ENCODE results near the gene RBM41.
"Not testable (repeated sequence)": the region's sequence is repeated elsewhere in the genome, so short reads cannot be mapped to it uniquely, and the experiment has no call there.

The RBM41 gene

GRCh38 chrX:107118322-107119147 lies at the start of gene RBM41:
RBM41 (minus strand) TSS chrX:107118822; CDS start chrX:107118773, 49 bp downstream.
- in situ Hi-C loops (cut with HindIII; ENCODE audit: low sequenced_read_pairs), result no loop called here

- in situ Hi-C loops (cut with HindIII; ENCODE audit: low sequenced_read_pairs), result no loop called here
These were observed 49.6 kb upstream of the RBM41 start for GRCh38 chrX:107168257-107168656.

GRCh38 chrX:107167163-107167921 lies 48.7 kb upstream of the RBM41 start:
- in situ Hi-C loops (cut with HindIII; ENCODE audit: low sequenced_read_pairs), result no loop called here

- in situ Hi-C loops (cut with HindIII; ENCODE audit: low sequenced_read_pairs), result not testable (repeated sequence)
These were observed 39.0 kb upstream of the RBM41 start for GRCh38 chrX:107157618-107158017.

- in situ Hi-C loops (cut with HindIII; ENCODE audit: low sequenced_read_pairs), result not testable (repeated sequence)
These were observed 37.2 kb upstream of the RBM41 start for GRCh38 chrX:107155621-107156430.

GRCh38 chrX:107154787-107155620 lies 36.4 kb upstream of the RBM41 start:
- in situ Hi-C loops (cut with HindIII; ENCODE audit: low sequenced_read_pairs), result no loop called here

- in situ Hi-C loops (cut with HindIII; ENCODE audit: low sequenced_read_pairs), result no loop called here
These were observed 34.4 kb upstream of the RBM41 start for GRCh38 chrX:107153005-107153404.

GRCh38 chrX:107146670-107147069 lies 28.0 kb upstream of the RBM41 start:
- in situ Hi-C loops (cut with HindIII; ENCODE audit: low sequenced_read_pairs), result no loop called here

- in situ Hi-C loops (cut with HindIII; ENCODE audit: low sequenced_read_pairs), result no loop called here
These were observed 17.3 kb upstream of the RBM41 start for GRCh38 chrX:107135965-107136307.

- in situ Hi-C loops (cut with HindIII; ENCODE audit: low sequenced_read_pairs), result no loop called here
These were observed 16.7 kb upstream of the RBM41 start for GRCh38 chrX:107135049-107135964.

- in situ Hi-C loops (cut with HindIII; ENCODE audit: low sequenced_read_pairs), result no loop called here
These were observed 5.1 kb upstream of the RBM41 start for GRCh38 chrX:107123750-107124149.

GRCh38 chrX:107119283-107119682 lies 661 bp upstream of the RBM41 start:
- in situ Hi-C loops (cut with HindIII; ENCODE audit: low sequenced_read_pairs), result no loop called here

- in situ Hi-C loops (cut with HindIII; ENCODE audit: low sequenced_read_pairs), result no loop called here
These were observed 665 bp downstream of the RBM41 start for GRCh38 chrX:107117993-107118321.

GRCh38 chrX:107107459-107107858 lies 11.2 kb downstream of the RBM41 start:
- in situ Hi-C loops (cut with HindIII; ENCODE audit: low sequenced_read_pairs), result no loop called here

GRCh38 chrX:107102980-107103379 lies 15.6 kb downstream of the RBM41 start:
- in situ Hi-C loops (cut with HindIII; ENCODE audit: low sequenced_read_pairs), result no loop called here

- in situ Hi-C loops (cut with HindIII; ENCODE audit: low sequenced_read_pairs), result no loop called here
These were observed 42.5 kb downstream of the RBM41 start for GRCh38 chrX:107076158-107076557.

- in situ Hi-C loops (cut with HindIII; ENCODE audit: low sequenced_read_pairs), result not testable (repeated sequence)
These were observed 60.9 kb downstream of the RBM41 start for GRCh38 chrX:107057731-107058130.

- in situ Hi-C loops (cut with HindIII; ENCODE audit: low sequenced_read_pairs), result no loop called here
These were observed 63.6 kb downstream of the RBM41 start for GRCh38 chrX:107054978-107055377.

- in situ Hi-C loops (cut with HindIII; ENCODE audit: low sequenced_read_pairs), result no loop called here
These were observed 68.4 kb downstream of the RBM41 start for GRCh38 chrX:107050195-107050709.

All from DLD1 (cell line).